MM.1S (cell line): Measurements from ENCODE around the gene HCST.

Source experiments
- CTCF ChIP-seq: fragments of 300-600 bp; sonication (generic); IDR thresholded peaks from 2 replicates; pipeline ENCODE4 v1.5.1; 2016; ENCODE audit warnings: antibody characterized with exemption, low read length, mixed read lengths
- EZH2 ChIP-seq: fragments of 300-600 bp; sonication (generic); optimal IDR thresholded peaks from 2 replicates; pipeline ENCODE3; 2017; ENCODE audit warnings: low read depth, mild to moderate bottlenecking, antibody characterized with exemption, low read length, mixed read lengths

DNA sequence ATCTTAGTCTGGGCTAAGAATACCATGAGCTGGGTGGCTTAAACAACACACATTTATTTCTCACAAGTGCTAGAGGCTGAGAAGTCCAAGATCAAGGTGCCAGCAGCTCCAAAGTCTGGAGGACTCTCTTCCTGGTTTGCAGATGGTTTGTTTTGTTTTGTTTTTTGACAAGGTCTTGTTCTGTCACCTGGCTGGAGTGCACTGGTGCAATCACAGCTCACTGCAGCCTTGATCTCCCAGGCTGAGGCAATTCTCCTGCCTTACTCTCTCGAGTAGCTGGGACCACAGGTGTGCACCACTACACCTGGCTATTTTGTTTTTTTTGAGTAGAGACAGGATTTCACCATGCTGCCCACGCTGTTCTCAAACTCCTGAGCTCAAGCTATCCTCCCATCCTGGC, 18.4 kb upstream of the HCST start:
- TF ChIP-seq CTCF (no peak), EZH2 (no peak)
